NCI-H2107 treated with DMSO at 0.1 percent for 48 hours (cell line): ENCODE data around the gene ST6GALNAC5.

Source experiments
- DNase-seq: peaks from one replicate; lab custom pipeline; 2025; ENCODE audit not compliant: unreplicated experiment; lab: John Stamatoyannopoulos, UW

Gene ST6GALNAC5

DNA sequence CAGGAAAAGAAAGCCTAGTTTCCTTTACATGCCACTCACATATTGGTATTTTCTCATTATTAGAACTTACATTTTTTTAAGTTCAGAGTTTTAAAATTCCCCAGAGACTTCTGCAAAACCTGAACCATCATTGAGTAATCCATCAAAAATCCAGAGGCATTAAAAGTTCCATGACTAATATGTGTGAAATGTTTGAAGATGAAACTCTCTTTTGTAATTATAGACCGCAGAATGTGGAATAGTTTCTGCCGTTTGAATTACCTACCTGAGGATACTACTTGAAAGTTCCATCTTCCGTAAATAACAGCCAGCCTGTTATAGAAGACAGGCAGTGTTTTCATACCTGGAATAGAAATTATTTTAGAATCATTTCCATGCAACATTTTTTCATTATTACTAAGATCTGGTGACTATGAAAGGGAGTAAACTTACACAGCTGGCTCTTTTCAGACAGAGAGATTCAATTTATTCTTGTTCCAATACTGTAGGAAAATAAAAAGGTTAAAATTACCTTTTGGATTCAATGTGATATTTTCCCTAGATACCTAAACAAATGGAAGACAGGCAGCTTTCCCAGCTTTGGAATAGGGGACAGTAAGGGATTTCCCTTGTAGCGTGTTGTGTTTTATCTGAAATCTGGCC is 131.4 kb downstream of the ST6GALNAC5 start:
- DNase-seq = no peak

DNA sequence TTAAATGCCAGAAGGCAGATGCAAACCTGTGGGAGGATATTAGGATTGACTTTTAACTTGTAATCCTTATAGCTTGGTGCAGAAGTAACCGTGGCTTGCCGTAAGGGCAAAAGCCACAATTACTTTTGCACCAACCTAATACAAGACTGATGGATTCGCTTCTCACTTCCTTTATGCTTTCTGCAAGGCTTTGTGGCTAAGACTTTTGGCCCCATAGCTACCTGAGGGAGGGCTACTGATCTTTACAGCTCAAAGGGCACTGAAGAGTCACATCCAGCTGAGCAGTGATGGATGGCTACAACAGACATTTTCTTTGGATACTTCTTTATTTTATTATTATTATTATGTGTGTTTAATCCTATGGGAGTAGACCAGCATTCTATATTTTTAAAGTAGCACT is 140.4 kb downstream of the ST6GALNAC5 start:
- DNase-seq = no peak

DNA sequence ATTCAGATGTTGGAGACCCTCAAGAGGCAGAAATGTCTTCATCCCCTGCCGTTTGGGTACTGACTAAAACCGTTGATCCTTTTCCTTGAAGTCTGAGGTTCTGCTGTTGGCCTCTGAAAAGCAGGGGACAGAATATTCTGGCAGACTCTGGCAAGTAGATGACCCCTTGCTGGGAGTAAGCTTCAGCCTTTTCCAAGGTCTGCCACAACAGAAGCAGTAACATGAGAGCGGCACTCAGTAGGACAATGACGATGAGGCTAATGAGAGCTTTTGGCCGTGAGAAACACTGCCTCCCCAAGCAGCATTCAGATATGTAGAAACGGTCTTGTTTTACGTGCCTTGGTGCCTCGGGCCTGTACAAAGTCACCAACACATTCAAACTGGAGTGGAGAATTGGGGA is 143.7 kb downstream of the ST6GALNAC5 start:
- DNase-seq = peak; percentile 44

DNA sequence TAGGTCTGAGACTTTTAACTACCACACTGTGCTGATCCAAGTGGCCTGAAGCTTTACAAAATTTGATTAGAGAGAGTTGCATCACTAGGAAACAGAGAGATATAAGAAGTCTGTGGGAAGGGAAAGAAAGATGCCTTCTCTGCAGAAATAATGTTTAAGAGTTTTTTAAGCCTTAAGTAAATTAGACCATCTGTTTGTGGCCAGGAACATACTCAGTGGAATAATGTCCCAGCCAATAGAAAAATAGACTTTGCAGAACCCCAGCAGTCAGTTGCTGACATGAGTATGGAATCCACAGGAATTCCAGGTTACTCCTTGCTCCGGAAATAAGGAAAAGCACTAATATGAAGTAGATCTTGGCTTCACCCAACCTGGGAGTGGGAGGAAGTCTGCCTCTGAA is 144.8 kb downstream of the ST6GALNAC5 start:
- DNase-seq = no peak

DNA sequence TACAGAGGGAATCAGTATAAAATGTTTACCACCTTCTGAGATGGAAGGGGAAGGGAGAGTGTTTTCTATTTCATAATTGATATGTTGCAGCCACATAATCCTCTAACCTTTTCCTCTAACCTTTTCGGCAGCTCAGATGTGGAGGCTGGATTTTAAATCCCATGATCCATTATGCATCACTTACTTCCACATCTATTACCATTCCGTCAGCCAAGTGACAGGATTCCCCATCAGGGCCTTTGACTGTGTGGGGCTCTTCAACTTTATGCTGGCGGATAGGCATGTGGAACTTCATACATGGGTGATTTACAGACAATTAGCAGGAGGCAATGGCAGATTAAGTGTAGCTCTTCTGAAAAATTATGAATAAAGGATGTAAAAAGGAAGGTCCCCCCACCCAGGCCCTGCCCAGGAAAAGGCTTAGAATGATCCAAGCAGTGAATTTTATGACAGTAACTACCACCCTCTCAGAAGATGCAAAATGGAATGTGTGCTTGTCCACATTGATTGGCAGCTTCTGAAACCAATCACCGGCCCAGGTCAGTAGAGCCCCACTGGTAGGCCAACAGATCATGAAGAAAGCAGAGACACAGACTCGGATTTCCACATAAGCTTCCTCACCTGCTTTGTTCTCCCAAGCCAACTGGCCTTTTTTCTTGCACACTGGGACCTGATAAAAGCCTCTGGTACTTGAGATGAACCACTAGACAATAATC is 147.0 kb downstream of the ST6GALNAC5 start:
- no peak for DNase-seq

DNA sequence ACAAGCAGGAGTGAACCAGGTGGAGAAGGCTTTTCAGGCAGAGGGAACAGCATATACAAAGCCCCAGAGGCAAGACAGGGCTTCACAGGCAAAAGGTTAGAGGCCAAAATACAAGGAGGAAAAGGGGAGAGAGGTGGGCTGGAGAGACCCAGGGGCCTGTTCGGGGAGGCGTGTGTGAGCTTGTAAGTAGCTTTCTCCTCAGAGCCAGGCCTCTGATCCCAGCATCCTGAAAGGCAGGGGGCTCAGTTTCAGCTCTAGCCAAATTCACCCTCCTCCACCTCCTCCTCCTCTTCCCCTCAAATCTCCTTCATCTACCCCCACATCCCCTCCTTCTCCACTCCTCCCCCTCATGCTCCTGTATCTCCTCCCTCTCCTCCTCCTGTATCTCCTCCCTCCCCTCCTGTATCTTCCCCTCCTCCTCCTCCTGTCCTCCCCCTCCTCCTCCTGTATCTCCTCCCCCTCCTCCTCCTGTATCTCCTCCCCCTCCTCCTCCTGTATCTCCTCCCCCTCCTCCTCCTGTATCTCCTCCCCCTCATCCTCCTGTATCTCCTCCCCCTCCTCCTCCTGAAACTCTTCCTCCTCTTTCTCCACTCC is 148.6 kb downstream of the ST6GALNAC5 start:
- no peak for DNase-seq

DNA sequence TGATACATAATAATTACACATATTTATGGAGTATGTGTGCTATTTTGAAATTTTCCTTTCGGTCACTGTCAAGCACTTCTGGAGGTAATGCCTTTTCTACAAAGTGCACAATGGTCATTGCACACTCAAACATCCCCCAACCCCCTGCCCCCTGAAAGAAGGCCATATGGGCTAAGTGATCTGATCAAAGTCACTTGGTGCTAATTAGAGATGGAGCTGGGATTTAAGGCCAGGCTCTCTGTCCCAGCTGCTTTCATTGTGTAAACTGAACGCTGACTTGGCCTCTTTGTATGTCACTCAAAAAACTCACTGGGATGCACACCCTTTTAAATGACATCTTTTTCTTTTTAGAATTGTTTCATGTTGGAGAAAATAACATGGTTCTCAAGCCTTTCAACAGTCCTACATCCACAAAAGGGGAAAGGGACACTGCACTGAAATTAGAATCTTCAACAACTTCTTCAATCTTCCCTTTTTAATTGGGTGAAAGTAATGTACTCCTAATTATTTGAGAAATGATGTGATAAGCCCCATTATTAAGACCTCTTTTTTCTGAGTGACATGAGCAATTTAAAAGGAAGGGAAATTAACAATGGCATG is 149.2 kb downstream of the ST6GALNAC5 start:
- no peak for DNase-seq

DNA sequence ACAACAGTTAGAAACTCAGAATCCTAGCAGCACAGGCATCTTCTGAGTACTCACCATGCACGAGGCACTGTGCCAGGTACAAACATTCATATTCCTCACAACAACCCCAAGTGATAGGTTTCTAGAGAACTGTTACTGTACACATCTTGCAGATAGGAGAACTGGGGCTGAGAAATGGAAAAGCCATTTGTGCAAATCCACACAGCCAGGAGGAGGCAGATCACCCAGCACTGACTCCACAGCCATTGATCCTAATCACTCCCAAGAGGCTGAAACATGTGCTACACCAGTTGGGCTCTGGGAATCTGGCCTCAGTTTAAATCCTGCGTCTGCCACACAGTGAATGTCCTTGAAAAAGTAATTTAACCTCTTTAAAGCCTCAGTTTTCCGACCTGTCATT is 151.0 kb downstream of the ST6GALNAC5 start:
- no peak for DNase-seq

DNA sequence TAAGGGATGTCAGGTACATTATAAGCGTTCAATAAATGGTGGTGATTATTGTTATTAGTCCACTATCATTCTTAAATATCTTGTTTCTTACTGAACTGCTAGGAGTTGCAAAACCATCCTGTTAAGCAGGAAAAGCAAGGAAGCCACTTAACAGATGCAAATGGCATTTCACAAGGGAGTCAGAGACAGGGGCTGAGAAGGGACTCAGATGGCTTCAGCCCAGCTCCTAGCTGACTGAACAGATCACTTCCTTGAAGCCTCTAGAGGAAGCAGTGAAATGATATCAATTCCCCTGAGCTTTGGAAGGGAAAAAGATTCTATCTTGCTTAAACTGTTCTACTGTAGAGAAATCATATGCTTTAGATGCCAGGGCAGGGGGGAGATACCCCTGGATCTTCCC is 151.5 kb downstream of the ST6GALNAC5 start:
- DNase-seq = no peak

DNA sequence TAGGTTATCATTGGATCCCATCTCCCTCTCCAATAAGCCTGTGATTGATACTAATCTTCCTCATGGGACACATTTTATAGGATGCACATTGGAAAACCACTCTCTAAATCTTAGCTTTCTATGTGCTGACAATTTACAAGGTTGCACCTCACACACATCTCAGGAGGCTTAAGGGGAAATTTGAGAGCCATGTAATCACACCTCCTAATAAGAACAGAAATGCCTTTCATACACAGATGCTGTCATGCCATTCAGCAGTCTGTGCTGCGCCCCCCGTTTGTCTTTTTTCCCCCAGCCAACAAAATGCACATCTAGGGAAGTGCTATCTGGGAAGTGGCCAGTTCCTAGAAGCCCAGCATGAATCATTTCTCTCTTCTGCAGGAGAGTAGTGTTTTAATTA is 154.5 kb downstream of the ST6GALNAC5 start:
- DNase-seq = no peak

DNA sequence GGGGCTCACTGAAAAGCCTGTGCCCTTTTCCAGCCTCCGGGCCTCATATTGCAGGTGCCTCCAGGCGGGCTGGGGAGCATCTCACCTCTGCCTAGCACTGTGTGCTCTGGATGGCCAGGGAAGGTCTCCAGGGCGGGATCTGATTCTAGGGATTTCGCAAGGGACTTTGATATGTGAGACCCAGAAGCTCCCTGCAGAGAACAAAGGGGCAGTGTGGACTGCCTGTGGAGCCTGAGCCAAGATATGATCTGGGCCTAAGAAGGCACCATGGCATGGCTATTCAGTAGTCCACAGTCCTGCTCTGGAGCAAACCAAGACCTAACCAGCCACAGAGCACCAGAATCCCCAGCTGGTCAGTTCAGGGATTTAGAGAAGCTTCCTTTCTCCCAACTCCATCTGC is 157.2 kb downstream of the ST6GALNAC5 start:
- no peak for DNase-seq

DNA sequence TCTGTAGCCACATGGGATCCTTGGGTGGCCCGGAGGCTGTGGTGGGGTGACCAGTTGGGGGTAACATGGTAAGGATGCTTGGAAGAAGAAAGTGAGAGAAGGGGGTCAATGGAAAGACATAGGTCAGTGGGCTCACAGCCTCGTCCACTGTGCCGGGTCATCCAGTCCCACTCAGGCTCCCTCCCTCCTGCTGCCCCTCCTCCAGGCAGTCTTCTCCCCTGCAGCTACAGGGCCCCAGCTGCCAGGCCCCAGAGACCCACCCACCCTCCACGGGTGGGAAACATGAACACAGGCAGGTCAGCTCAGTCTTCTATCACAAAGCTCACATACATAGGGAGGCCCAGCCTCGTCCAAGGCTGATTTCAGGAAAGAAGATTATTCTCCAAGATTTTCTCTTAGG is 158.3 kb downstream of the ST6GALNAC5 start:
- DNase-seq = no peak

DNA sequence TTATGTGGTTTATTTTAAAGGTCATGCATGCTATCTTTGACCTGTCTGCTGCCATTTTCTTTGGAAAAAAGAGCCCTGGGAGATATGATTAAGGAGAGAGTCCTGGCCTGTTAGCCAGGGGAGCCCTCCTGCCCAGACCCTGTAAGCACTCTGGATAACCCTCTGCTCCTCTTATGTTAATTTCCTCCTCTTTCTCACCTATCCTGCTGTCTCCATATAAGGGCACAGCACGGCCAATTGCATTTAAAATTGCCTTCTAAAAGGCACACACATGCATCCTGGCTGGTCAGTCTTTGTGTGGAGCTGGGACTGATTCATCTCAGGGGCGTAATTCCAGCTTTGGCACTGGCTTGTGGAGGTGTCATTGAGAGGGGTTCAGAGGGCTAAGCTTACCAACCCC is 158.9 kb downstream of the ST6GALNAC5 start:
- DNase-seq = no peak

DNA sequence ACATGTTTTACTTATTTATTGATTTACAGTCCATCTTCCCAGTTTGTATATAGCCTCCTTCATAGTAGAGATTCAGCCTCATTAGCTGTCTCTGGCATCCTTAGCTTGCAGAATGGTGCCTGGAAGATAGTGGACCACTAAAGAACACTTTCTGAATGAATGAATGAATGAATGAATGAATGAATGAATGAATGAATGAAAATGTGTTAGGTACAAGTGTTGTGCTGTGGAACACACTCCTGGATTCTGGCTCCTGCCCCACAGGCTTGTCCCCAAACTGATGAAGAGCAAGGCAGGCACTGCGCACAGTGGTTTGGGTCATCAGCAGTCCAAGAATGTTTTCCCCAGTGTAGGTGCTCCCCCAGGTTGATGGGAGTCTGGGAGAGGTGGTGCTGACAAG is 159.4 kb downstream of the ST6GALNAC5 start:
- DNase-seq = no peak

DNA sequence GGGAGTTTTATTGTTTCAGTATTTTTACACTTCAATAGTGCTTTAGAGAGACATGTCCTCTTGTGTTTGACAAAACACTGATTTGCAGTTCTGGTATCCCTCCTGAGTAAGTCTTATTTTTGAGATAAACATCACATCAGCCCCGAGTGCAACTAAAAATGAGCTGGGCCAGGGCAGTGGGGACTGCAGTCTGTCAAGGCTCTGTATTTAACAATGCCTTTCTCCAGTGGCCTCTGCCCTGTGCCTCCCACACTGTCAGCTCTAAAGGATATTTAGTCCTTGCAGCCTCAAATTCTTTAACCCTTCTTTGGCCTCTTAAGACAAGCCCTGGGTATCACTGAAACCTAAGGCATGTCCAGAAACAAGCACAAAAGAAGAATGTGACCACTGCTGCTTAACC is 160.6 kb downstream of the ST6GALNAC5 start:
- no peak for DNase-seq

DNA sequence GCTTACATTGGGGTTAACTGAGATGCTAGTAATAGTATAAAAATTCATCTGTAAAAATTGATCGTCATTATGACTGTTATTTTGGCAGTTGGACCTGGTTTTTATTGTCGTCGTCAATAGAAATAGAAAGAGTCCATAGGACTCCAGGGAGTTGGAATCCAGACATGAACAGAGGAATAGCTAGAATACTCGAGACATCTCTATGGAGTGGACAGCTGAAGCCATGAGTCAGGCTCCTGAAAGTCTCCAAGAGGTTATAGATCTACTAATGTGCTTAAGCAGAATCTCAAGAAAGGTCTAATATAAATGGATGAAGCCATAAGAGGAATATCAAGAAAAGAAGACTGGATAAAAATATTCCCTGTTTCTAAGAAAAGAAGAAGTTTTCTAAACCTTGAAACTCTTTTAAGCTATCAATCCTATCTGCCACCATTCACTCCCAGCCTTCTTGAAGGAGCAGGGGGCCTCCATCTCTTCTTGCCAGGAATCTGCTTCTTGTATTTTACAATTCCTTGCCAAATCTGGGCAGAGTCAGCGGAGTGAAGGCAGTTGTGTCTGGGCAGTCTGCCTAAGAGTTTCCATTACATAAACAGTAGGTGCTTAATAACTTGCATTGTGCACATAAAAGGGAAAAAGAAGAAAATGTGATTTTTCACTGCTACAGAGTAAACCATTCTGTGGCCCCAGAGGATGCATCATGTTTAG is 163.3 kb downstream of the ST6GALNAC5 start:
- DNase-seq = no peak

DNA sequence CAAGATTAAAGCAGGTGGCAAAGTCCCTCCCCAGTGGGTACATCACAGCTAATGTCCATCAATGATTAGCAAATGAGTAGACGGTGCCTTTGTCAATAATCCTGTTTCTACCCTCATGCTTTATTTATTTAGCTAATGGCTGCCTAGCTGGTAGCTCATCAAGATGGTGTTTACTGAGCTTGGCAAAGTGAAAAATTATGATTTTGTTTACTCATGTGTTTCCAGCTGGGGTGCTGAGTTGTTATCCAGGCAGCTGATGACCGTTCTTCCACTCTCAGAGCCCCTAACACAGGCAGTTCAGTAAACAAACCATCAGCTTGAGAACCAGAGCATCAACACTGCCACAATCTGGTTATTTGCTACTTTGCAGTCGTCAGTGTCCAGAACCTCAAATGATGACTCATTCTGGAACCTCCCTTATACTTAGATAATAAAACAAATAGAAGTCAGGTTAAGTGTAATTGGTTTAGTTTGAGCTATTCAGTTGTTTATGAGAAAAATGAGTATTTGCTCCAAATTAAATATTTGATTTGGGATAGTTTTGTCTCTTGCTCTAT is 163.9 kb downstream of the ST6GALNAC5 start:
- peak; percentile 80 for DNase-seq

DNA sequence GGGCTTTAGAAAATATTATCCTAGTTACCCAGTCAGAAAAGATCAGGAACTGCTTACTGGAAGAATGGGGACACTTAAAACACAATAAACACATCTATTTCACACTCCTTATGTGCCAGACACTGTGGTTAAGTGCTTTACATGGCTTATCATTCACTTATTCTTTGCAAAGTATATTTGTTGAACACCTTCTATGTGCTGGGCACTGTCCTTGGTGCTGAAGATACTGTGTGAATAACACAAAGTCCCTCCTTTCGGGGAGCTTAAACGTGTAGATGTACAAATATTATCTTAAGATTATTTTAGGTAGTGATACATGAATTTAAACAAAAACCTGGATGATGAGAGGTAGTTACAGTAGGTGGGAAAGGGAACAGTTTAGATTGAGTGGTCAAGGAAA is 169.3 kb downstream of the ST6GALNAC5 start:
- DNase-seq = no peak

DNA sequence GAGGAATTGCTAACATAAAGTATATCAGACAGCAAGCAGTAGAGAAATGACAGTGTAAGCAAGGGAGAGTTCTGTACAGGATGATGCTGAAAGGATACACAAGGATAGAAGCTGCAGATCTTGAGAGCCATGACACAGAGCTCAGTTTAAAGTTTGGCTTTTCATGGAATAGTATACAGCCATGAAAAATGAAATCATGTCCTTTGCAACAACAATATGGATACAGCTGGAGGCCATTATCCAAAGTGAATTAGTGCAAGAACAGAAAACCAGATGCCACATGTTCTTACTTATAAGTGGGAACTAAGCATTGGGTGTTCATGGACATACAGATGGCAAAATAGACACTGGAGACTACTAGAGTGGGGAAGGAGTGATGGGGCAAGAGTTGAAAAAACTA is 169.8 kb downstream of the ST6GALNAC5 start:
- no peak for DNase-seq

DNA sequence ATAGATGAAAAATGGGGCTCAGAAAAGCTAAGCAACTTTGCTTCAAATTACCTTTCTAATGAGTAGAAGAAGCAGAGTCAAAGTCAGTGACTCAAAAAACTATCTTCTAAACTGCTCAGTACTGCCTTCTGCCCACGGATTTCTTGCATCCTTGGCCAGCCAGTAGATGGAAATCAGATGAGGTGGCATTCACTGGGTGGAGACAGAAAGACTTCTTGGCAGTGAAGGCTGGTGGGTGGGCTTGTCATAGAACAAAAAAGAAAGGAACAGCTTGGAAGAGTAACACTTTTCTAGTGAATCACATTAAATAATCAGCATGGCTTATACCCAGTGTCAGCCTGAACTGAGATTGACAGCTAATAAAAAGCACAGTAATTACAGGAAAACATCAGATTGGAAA is 170.7 kb downstream of the ST6GALNAC5 start:
- DNase-seq = no peak

DNA sequence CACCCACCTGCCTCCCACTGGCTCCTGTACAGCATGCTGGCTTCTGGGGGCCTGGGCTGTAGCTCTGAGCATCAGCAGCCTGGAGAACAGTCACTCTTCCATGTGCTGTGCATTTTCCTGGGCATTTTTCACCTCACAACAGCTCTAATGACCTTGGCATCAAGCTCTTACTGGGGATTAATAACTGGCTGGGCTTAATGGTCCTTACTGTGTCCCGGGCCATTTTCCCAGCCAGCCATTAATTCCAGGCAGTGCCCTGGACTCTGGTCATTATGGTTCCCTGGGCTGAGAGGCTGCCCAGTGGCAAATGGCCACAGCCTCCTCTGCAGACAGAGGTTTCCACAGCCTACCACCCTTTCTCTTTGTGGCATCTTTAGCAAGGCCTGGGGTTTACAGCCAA is 171.8 kb downstream of the ST6GALNAC5 start:
- DNase-seq = no peak
